GM20431 (cell line): ENCODE results near the gene RSPH1.

Experiments used
- in situ Hi-C: fragments of 300-500 bp; cut with MseI, MboI; formaldehyde crosslinking; loops from one replicate; pipeline ENCODE4 v1.15.0; 2020; ENCODE audit warnings: low sequenced_read_pairs; ENCODE audit not compliant: unreplicated experiment

Gene RSPH1

DNA sequence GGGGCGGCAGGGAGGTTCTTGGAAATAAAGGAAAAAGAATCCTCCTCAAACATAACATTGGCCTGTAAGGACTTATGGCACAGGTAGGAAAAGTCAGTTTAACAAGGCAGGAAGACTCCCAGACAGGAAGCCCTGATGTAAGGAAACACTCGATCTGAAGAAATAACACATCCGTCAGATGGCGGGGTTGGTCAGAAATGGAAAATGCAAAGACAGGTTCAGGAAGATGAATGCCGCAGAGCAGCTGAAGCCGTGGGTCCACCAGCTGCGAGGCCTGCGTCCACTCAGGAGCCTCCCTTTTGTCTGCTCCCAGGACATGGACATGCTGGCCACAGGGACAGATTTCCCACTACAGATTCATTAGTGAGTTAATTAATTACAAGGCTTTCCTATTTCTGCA is 3.8 kb downstream of the RSPH1 start:
- in situ Hi-C loops = no loop called here

- in situ Hi-C loops = no loop called here
These were observed 4.7 kb downstream of the RSPH1 start for GRCh38 chr21:42491328-42491727.

DNA sequence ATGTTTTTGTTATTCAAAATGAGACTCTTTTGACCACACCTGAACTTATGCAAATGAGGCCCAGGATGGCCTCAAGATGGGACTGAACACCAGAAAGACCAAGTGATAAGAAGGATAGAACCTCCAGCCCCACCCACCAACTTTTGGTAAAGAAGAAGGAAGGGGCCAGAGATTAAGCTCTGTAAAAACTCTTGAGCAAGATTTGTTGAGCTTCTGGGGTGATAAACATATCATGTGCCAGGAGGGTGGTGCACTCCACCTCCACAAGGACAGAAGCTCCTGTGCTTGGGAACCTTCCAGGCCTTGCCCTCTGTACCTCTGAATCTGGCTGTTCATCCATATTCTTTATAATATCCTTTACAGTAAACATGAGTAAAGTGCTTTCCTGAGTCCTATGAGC is 5.3 kb downstream of the RSPH1 start:
- in situ Hi-C loops = no loop called here

DNA sequence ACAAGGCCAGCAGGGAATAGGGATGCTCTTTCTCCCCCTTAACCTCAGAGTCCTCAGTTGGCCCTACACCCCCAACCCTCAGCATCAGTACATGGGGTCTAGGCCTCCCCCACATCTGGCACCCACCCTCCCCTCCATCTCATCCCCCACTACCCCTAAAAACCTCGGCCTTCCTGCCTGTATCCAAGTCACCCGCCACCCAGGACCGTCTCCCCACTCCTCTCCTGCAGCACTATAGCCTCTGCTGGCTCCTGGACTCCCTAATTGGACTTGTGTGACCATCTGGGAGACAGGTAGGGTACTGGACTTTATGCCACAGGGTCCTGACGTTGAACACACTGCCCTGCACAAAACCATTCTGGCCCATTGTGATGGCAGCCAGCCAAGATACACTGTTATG is 6.0 kb downstream of the RSPH1 start:
- in situ Hi-C loops = no loop called here

DNA sequence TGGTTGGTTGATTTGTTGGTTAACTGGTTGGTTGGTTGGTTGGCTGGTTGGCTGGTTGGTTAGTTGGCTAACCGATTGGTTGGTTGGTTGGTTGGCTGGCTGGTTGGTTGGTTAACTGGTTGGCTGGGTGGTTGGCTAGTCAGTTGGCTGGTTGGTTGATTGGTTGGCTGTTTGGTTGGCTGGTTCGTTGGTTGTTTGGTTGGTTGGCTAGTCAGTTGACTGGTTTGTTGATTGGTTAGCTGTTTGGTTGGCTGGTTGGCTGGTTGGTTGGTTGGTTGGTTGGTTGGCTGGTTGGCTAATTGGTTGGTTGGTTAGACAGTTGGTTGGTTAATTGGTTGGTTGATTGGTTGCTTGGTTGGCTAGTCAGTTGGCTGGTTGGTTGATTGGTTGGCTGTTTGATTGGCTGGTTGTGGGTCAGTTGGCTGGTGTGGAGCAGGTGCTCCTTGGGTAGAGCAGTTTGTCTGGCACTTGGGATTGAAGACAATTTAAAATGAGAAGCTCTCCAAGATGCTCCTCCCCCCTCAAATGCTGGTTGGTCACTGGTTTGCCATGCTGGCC is 6.9 kb downstream of the RSPH1 start:
- in situ Hi-C loops = no loop called here

- in situ Hi-C loops = no loop called here
These were observed 9.5 kb downstream of the RSPH1 start for GRCh38 chr21:42486531-42486930.

DNA sequence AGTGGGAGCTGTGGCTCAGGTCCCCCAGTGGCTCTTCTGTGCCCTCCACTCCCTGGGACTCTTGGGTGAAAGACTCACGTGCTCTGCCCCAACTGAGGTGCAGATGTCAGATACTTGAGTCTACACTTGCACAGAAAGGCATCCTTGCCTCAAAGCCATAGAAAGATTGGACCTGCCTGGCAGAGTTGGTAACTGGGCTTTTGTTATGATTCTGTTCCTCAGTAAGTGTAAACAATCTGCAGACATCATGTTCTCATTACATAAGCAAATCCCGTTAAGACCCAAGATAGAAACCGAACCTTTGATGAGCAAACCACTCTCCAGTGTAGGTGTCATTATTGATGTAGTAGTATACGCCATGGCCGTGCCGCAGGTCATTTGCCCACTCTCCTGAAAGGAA is 10.0 kb downstream of the RSPH1 start:
- in situ Hi-C loops = no loop called here

- in situ Hi-C loops = no loop called here
These were observed 11.1 kb downstream of the RSPH1 start for GRCh38 chr21:42484966-42485365.

DNA sequence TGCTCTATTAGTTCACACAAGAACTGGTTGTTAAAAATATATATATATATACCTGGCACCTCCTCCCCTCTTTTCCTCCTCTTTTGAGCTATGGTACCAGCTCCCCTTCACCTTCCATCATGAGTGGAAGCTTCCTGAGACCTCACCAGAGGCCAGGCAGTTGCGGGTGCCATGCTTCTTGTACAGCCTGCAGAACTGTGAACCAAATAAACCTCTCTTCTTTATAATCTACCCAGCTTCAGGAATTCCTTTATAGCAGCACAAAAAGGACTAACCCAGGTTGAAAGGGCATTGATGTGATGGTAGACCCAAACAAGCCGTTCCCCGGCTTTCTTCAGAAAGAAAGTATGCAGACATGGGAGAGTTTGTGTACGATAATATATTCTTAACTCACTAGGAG is 14.9 kb downstream of the RSPH1 start:
- in situ Hi-C loops = no loop called here

- in situ Hi-C loops = no loop called here
These were observed 15.3 kb downstream of the RSPH1 start for GRCh38 chr21:42480736-42481135.

- in situ Hi-C loops = no loop called here
These were observed 16.4 kb downstream of the RSPH1 start for GRCh38 chr21:42479582-42479981.

DNA sequence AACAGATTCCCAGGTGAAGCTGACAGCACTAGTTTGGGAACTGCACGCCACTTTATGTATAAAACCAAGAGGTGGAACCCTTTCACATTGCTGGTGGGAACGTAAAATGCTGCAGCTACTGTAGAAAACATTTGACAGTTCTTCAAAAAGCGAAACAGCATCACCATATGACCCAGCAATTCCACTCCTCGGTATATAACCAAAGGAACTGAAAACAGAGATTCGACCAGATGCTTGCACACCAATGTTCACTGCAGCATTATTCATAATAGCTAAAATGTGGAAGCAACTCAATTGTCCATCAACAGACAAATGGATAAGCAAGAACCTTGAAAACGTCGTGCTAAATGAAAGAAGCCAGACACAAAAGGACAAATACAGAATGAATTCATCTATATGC is 17.5 kb downstream of the RSPH1 start:
- in situ Hi-C loops = no loop called here

DNA sequence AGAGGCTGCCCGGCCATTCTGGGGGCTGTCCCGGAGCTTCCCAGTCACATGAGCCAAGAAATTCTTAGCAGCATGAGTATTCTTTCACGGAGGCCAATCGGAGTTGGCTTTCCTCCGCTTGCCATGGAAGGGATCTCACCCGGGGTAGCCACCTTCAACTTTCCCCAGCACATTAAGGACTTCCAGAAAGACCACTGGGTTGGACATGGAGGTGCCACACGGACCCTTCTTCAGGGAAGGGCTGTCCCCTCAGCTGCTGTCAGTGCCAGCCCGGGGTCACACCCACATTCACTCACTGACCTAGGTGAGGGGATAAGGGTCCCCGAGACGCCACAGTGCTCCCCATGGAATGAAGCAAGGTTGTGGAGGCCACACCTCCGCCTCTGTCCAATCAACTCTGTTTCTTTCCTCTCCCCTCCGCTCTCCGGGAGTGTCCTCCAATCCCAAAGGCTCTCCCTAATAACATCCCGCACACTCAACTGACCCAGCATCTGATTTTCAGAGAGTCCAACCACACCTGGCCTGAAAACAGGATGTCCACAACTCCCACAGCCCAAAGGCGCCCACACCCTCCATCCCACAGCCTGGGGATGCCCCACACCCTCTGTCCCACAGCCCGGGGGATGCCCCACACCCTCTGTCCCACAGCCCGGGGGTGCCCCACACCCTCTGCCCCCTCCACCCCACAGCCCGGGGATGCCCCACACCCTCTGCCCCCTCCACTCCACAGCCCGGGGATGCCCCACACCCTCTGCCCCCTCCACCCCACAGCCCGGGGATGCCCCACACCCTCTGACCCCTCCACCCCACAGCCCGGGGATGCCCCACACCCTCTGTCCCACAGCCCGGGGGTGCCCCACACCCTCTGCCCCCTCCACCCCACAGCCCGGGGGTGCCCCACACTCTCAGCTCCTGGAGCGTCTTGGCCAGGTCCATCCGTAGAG is 19.4 kb downstream of the RSPH1 start:
- in situ Hi-C loops = no loop called here

GRCh38 chr21:42475526-42476387 is 20.3 kb downstream of the RSPH1 start:
- in situ Hi-C loops = no loop called here

GRCh38 chr21:42475036-42475435 is 21.0 kb downstream of the RSPH1 start:
- in situ Hi-C loops = no loop called here

DNA sequence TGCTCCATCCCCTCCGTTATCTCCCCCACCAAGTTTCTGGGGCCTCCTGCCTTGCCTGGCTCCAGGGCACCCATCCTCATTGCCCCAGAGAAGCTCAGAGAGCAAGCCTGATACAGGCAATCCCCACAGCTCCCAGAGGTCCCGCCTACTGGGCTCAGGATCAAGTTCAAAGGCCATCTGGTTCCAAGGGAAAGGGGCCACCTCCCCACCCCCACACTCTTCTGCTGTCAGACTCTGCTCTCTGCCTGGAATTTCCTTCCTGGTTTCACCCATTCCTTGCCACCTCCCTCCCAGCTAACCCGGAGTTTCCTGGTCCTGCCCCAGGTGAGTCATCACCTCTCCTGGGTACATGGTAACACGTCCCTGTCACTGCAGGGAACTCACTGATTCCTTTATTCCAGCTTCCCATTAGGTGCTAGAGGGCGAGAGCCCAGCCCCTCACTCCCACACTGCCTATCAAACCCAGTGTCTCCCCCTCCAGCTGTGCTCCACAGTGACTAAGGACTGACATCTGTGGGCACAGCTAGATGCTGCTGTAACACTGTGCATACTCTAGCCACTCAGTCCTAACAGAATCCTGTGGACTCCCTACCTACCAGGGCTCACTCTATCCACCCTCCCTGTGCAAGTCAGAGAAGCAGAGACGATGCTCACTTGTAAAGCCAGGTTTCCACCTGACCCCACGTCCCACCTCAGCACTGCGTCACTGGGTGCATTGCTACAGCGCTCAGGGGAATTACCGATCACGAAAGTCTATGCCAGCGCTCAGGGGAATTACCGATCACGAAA is 21.8 kb downstream of the RSPH1 start:
- in situ Hi-C loops = no loop called here

DNA sequence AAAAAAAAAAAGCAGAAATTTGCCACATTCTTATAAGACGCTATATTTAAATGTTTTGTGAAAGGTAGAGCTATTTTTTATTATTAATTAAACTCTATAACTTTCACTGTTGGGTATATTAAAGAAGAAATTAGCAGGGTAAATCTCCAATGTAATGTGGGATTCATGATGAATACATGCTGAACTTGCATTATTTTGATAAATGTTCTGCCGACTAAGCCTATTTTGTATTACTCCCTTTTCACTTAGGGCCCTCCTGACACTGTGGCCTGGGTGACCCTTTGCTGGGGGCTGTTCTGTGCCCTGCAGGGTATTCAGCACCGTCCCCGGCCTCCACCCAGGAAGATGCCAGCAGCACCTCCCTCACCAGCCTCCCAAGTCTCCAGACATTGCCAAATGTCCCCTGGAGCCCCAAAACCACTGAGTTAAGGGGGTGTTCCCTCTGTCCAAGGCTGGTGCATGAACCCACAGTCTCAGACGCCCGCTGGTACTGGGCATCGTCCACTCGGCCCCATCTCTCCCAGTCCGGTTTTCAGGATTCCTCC is 22.5 kb downstream of the RSPH1 start:
- in situ Hi-C loops = no loop called here

DNA sequence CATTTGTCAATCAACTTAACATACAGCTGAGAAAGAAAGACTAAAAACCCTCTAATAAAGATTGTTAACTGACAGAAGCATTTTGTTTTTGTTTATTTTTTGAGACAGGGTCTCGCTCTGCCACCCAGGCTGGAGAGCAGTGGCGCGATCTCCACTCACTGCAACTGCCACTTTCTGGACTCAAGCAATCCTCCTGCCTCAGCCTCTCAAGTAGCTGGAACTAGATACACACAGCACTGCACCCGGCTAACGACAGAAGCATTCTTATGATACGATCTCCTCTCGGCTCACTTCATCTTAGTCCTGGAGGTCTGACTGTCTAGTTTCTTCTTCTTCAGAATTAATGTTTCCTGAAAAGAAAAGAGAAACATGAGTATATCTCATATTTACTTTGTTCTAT is 23.5 kb downstream of the RSPH1 start:
- in situ Hi-C loops = no loop called here

DNA sequence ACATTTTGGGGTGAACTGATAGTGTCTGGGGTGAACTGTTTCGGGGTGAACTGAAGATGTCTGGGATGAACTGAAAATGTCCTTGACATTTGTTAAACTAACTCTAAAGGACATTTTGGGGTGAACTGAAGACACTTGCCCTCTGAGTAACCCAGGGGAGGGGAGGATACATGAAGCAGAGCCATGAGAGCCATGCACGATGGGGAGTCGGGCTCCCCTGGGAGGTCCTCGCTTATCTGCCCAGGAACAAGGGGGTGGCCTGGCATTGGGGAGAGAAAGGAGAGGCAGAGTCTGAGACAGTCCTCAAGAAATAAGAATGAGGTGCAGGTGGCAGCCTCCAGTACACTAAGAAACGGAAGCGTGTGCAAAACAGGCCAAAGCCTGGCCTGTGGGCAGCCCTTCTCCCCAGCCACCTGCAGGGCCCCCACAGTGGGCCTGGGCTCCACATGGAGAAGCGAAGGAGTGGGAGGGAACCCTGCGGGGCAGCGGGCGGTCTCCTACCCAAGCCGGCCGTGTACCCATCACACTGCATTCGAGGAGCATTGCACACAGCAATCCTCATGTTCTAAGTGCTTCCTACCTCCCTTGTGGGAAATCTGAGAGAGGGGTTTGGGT is 24.2 kb downstream of the RSPH1 start:
- in situ Hi-C loops = no loop called here
